ENCODE results near the gene SYNGR1. TPM values are rescaled to one million over a fixed set of nuclear protein-coding genes. Genes with fewer than 3 reads are reported as not detected.
A peak's percentile ranks its signal among the peaks of the same experiment; 100 is the strongest.

SYNGR1 gene
- polyA plus RNA-seq, 2 of the 4 experiments (the other 2 are of a cell fraction) = 6.7 to 14.5 TPM

DNA sequence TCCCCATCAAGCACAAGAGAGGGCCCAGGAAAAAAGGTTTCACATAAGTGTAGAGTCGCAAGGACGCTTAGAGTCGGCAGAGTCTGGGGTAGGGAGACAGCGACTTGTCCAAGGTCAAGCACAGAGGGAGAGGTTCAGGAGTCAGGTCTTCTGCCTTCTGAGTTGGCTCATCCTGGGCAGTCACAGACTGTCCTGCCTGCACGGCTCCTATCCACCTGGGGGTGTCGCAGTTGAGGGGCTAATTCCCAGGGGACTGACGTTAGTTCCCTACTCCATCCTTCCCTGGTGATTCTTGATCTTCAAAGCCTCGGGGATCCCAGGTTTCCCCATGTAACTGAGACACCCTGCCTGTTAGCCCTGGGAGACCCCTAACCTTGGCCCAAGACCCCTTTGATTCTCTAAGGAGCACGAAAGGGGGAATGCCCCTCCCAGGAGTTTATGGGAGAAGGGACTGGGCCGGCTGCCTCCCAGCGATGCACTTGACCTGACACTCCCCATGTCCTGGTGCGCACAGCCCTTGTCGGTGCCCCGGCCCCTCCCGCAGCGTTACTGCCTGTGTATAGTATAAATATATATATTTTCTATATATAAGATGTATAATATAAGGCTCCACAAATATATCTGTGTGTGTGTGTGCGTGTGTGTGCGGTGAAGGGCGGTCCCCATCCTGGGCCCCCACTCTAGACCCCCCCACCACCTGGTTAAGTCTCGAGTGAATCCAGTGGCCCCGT lies 35.1 kb downstream of the SYNGR1 start:
- ChIA-PET CTCF (interaction anchor here (0.6 kb wide), 1 partner anchor 39 kb away, joined by 3 read pairs; no protein-coding TSS in a partner anchor), POLR2A (no interaction called here)
- TF ChIP-seq CTCF (IDR thresholded peaks at IDR 0.05) = 0 out of 3 replicates have a peak, but pooled peaks have one; percentile 15
- no peak for TF ChIP-seq CEBPB (IDR thresholded peaks at IDR 0.05)
- Histone ChIP-seq H3K27ac (peak overlapping the region in 1 of 2 experiments; percentile 47; a peak in 1 of 6 replicates), H3K4me2 (no peak overlapping the region), H3K9me3 (no peaks in the 10 kb centered on the region), H3K4me3 (no peak overlapping the region), H3K4me1 (peaks cover 8% of the 10 kb centered on the region; the same call in 2 of the 3 replicates)
- no peak for FAIRE-seq
- peak; percentile 33 to 60 for DNase-seq (ENCODE audit: low read depth in 1 of 2, low spot score in 1 of 2)
- 61% methylated on average over 17 of the region's 21 CpGs for WGBS (ENCODE audit: missing lambda C conversion rate)
- ATAC-seq = peak; percentile 80 to 85

DNA sequence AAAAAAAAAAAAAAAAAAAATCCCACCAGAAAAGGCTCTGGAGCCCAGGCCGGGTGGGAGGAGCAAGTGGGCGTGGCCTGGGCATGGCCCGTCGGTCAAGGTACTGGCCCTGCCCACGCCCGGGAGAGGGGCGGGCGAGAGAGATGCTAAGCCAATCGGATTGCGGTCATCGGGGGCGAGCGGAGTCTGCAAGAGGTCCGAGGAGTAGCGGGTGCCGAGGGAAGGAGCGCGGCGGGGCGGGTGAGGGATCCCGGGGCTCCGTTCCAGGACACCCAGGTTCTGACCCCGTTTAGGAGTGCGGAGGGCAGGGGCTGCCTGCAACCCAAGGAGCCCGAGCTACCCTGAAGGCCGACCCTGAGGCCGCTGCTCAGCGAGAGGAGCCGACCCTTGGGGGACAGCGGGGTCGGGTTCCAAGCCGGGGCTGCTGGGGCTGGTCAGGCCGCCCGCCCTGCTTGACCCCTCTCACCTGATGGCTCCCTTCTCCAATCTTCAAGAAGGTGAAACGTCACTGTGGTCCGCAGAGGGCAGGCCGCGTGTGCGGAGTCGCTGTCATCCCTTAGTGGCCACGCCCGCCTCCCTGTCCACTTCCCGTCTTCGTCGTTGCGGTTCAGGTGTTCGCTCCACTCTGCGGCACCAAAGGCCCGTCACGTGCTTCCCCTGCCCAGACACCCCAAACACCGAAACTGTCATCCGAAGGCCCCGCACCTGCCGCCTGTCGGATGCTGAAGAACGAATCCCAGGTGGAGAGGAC lies 38.6 kb downstream of the SYNGR1 start:
- H3K4me3 ChIP-seq = no peak overlapping the region
- CTCF ChIA-PET = interaction anchor here (1.3 kb wide), 1 partner anchor 71 kb away, joined by 3 read pairs; no protein-coding TSS in a partner anchor
- DNase-seq (ENCODE audit: low read depth in 1 of 2, low spot score in 1 of 2) (peak; percentile 48 to 49), ATAC-seq (peak; percentile 45 to 87; a peak in 4 of 6 replicates), FAIRE-seq (no peak)
- H3K27ac ChIP-seq = no peak overlapping the region
- H3K4me2 ChIP-seq = peak overlapping the region; percentile 47; the same call in 2 of the 3 replicates
- H3K9me3 ChIP-seq = no peaks in the 10 kb centered on the region
- TF ChIP-seq SMC3 (IDR thresholded peaks at IDR 0.05) (no peak), NR3C1 (IDR thresholded peaks at IDR 0.05) (no peak), JUN (IDR thresholded peaks at IDR 0.05) (no peak), ZSCAN20 (CRISPR knock-in tag; IDR thresholded peaks at IDR 0.05) (no peak), REST (IDR thresholded peaks at IDR 0.05) (no peak), ZNF302 (CRISPR knock-in tag; IDR thresholded peaks at IDR 0.05) (no peak), NFE2L2 (conservative IDR thresholded peaks at IDR 0.05; ENCODE audit: low read length) (no peak), ZC3H11A (IDR thresholded peaks at IDR 0.05) (no peak), CHD4 (IDR thresholded peaks at IDR 0.05; ENCODE audit: borderline replicate concordance) (no peak)
- TF ChIP-seq, protein P1, sequence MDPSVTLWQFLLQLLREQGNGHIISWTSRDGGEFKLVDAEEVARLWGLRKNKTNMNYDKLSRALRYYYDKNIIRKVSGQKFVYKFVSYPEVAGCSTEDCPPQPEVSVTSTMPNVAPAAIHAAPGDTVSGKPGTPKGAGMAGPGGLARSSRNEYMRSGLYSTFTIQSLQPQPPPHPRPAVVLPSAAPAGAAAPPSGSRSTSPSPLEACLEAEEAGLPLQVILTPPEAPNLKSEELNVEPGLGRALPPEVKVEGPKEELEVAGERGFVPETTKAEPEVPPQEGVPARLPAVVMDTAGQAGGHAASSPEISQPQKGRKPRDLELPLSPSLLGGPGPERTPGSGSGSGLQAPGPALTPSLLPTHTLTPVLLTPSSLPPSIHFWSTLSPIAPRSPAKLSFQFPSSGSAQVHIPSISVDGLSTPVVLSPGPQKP (IDR thresholded peaks at IDR 0.05; ENCODE audit: low read depth, low read length) = no peak
- POLR2A ChIA-PET = no interaction called here
- WGBS (ENCODE audit: missing lambda C conversion rate) = 66% methylated on average over 43 of the region's 56 CpGs
- peaks cover 8% of the 10 kb centered on the region; the same call in 2 of the 3 replicates for H3K4me1 ChIP-seq

GRCh38 chr22:39389420-39389819 lies 39.6 kb downstream of the SYNGR1 start:
- TF ChIP-seq CBX2 (IDR thresholded peaks at IDR 0.05; ENCODE audit: borderline replicate concordance, low read depth) (no peak), EHF (CRISPR knock-in tag; IDR thresholded peaks at IDR 0.05) (no peak)
- ChIA-PET CTCF (interaction anchor here (1.3 kb wide), 1 partner anchor 72 kb away, joined by 3 read pairs; no protein-coding TSS in a partner anchor), POLR2A (no interaction called here)
- 88% methylated on average over 11 of the region's 11 CpGs for WGBS (ENCODE audit: missing lambda C conversion rate)
- Histone ChIP-seq H3K4me2 (no peak overlapping the region), H3K4me3 (no peak overlapping the region), H3K9me3 (no peaks in the 10 kb centered on the region), H3K27ac (no peak overlapping the region), H3K4me1 (peaks cover 2% of the 10 kb centered on the region; the same call in 2 of the 3 replicates)
- DNase-seq (ENCODE audit: low read depth in 1 of 2, low spot score in 1 of 2) = no peak
- ATAC-seq = no peak
- no peak for FAIRE-seq

All from A549 (cell line).